ENCODE measurements around the gene OPRD1. TPM values are rescaled to one million over a fixed set of nuclear protein-coding genes. Genes with fewer than 3 reads are reported as not detected.

Gene OPRD1
- total RNA-seq, 2 donors from 2014 or later, result not detected

DNA sequence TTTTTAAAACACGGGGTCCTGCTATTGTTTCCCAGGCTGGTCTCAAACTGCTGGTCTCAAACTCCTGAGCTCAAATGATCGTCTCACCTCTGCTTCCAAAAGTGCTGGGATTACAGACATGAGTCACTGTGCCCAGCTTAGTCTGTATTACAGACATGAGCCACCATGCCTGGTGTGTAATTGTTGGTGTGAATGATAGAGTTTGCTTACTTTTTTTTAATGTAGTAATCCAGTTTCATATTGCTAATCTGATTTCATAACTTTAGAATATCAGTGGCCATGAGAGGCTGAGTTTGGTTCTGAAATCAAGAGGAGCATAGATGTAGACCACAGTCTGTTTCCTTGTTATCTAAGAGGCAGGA is 105.8 kb downstream of the OPRD1 start:
- DNase-seq (peak; percentile 31 to 53), ATAC-seq (replicated peaks in 1 of 2) (peak; percentile 32 to 33)
- Mint-ChIP-seq H3K36me3 (ENCODE audit: insufficient read depth in 2 of 2) (no peaks in the 10 kb centered on the region), H3K27me3 (ENCODE audit: low read depth) (no peaks in the 10 kb centered on the region), H3K27ac (peak overlapping the region; percentile 73), H3K4me3 (peak overlapping the region; percentile 96 to 97), H3K4me1 (ENCODE audit: low read depth) (peaks cover 79% of the 10 kb centered on the region), H3K9me3 (no peaks in the 10 kb centered on the region)

Other genes with a start within 250 kb of the OPRD1 start
- gene RAB42, start 219.9 kb upstream of the OPRD1 start, total RNA-seq, result under 1 TPM in 1 of 2 donors, not detected in 1; 0.17 TPM
- 10 to 100 TPM; 23.9 to 28.7 TPM for gene TAF12, start 169.1 kb upstream of the OPRD1 start, total RNA-seq
- not detected for gene RNU11, start 163.6 kb upstream of the OPRD1 start, total RNA-seq
- gene GMEB1, start 143.4 kb upstream of the OPRD1 start, total RNA-seq, result 10 to 100 TPM; 18.9 to 19.6 TPM
- gene YTHDF2, start 75.2 kb upstream of the OPRD1 start, total RNA-seq, result 100 to 1,000 TPM in 1 of 2 donors, 10 to 100 TPM in 1; 86.3 to 104 TPM
- 100 to 1,000 TPM in 1 of 2 donors, 10 to 100 TPM in 1; 73.3 to 109 TPM for gene EPB41, start 102.4 kb downstream of the OPRD1 start, total RNA-seq

All from activated T-cell treated with anti-CD3 and anti-CD28 coated beads, Interleukin-2, amount 50 U/mL, for 72 hours (primary cell).